GM19035 (cell line): ENCODE results near the gene LCOR.
"Not testable (repeated sequence)": the region's sequence is repeated elsewhere in the genome, so short reads cannot be mapped to it uniquely, and the experiment has no call there.

Experiments used
- ATAC-seq: cut with Tn5 transposase; IDR thresholded peaks from one replicate; pipeline ENCODE4 v1.9.1; 2021; ENCODE audit not compliant: unreplicated experiment

The LCOR gene

GRCh38 chr10:96838529-96838928 lies 6.4 kb downstream of the LCOR start:
- no peak for ATAC-seq

GRCh38 chr10:96840841-96841518 lies 8.9 kb downstream of the LCOR start:
- ATAC-seq = no peak

- ATAC-seq = no peak
These were observed 11.0 kb downstream of the LCOR start for GRCh38 chr10:96842896-96843723.

- no peak for ATAC-seq
These were observed 11.7 kb downstream of the LCOR start for GRCh38 chr10:96843823-96844222.

- ATAC-seq = no peak
These were observed 14.3 kb downstream of the LCOR start for GRCh38 chr10:96846395-96846794.

GRCh38 chr10:96846926-96847325 lies 14.8 kb downstream of the LCOR start:
- no peak for ATAC-seq

GRCh38 chr10:96847356-96847755 lies 15.3 kb downstream of the LCOR start:
- not testable (repeated sequence) for ATAC-seq

GRCh38 chr10:96850113-96850512 lies 18.0 kb downstream of the LCOR start:
- no peak for ATAC-seq

GRCh38 chr10:96850825-96851224 lies 18.7 kb downstream of the LCOR start:
- no peak for ATAC-seq

- no peak for ATAC-seq
These were observed 19.2 kb downstream of the LCOR start for GRCh38 chr10:96851281-96851680.

GRCh38 chr10:96856317-96856716 lies 24.2 kb downstream of the LCOR start:
- no peak for ATAC-seq

GRCh38 chr10:96857301-96858012 lies 25.4 kb downstream of the LCOR start:
- no peak for ATAC-seq

GRCh38 chr10:96858038-96858705 lies 26.1 kb downstream of the LCOR start:
- no peak for ATAC-seq

GRCh38 chr10:96858706-96859050 lies 26.6 kb downstream of the LCOR start:
- no peak for ATAC-seq

- ATAC-seq = no peak
These were observed 28.7 kb downstream of the LCOR start for GRCh38 chr10:96860631-96861277.

GRCh38 chr10:96863922-96864543 lies 31.9 kb downstream of the LCOR start:
- ATAC-seq = no peak

- ATAC-seq = no peak
These were observed 41.0 kb downstream of the LCOR start for GRCh38 chr10:96873086-96873485.

GRCh38 chr10:96873756-96874467 lies 41.8 kb downstream of the LCOR start:
- ATAC-seq = no peak

GRCh38 chr10:96878057-96878456 lies 46.0 kb downstream of the LCOR start:
- no peak for ATAC-seq

GRCh38 chr10:96880575-96880974 lies 48.5 kb downstream of the LCOR start:
- ATAC-seq = no peak
